ENCODE data around the gene VPS35L. TPM values are rescaled to one million over a fixed set of nuclear protein-coding genes. Genes with fewer than 3 reads are reported as not detected.

Gene VPS35L
- total RNA-seq, 1 experiment from 2014 or later, result 5.4 TPM

DNA sequence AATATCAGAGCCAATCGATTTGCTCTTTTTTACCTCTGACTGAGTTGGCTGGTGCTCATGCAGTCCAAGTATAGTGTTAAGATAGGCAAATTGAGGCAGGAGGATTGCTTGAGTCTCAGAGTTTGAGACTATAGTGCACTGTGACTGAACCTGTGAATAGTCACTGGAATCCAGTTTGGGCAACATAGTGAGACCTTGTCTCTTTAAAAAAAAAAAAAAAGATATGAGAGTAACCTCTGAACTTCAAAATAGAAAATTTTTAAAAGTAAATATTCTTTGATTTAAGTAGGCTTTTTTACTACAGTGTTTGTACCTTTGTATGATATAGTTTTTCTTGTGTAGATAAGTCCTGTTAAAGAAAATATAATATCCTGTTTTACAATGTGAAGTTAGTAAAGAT is 28.3 kb upstream of the VPS35L start:
- no peak overlapping the region for H3K4me3 ChIP-seq (ENCODE audit: low read depth, low read length)

DNA sequence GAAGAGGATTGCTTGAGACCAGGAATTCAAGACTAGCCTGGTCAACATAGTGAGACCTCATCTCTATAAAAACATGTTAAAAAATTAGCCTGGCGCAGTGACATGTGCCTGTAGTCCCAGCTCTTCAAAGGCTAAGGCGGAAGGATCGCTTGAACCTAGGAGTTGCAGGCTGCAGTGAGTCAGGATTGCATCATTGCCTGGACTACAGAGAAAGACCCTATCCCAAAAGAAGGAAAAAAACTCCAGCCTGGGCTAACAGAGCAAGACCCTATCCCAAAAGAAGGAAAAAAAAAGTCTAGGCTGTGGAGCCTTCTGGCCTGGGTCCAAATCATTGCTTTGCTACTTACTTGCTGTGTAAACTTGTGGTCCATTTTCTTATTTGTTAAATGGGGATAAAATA is 26.8 kb upstream of the VPS35L start:
- Histone ChIP-seq H3K4me3 (ENCODE audit: low read depth, low read length) (no peak overlapping the region), H3K27me3 (replicated peaks; ENCODE audit: control insufficient read depth, insufficient read depth, low read length) (no peaks in the 10 kb centered on the region), H3K36me3 (ENCODE audit: control insufficient read depth, insufficient read depth, low read length) (no peaks in the 10 kb centered on the region), H3K4me1 (peaks cover 4% of the 10 kb centered on the region; the same call in 1 of the 2 replicates), H3K9me3 (no peaks in the 10 kb centered on the region)
- Mint-ChIP-seq H3K9me3 (ENCODE audit: unreplicated experiment) (no peaks in the 10 kb centered on the region), H3K36me3 (ENCODE audit: insufficient read depth, unreplicated experiment) (peaks cover 25% of the 10 kb centered on the region), H3K4me1 (ENCODE audit: low read depth, unreplicated experiment) (peaks cover 17% of the 10 kb centered on the region), H3K4me3 (ENCODE audit: unreplicated experiment) (no peak overlapping the region), H3K27ac (ENCODE audit: unreplicated experiment) (no peak overlapping the region), H3K27me3 (ENCODE audit: insufficient read depth, unreplicated experiment) (no peaks in the 10 kb centered on the region)
- POLR2A ChIA-PET, result no interaction called here
- no TSS peak for BruUV-seq (replicated peaks)
- CTCF ChIA-PET, result no interaction called here
- no peak for DNase-seq
- no peak for TF ChIP-seq CTCF (IDR thresholded peaks at IDR 0.05; ENCODE audit: insufficient read depth in 1 of 2, low read depth in 1 of 2, low read length in 1 of 2, severe bottlenecking in 1 of 2, unreplicated experiment in 1 of 2)
- intact Hi-C loops (cut with micrococcal nuclease; ENCODE audit: unreplicated experiment), result no loop called here

More for the DNA sequence above, 28.3 kb upstream of the VPS35L start:
- Mint-ChIP-seq H3K4me3 (ENCODE audit: unreplicated experiment) (no peak overlapping the region), H3K27ac (ENCODE audit: unreplicated experiment) (no peak overlapping the region), H3K4me1 (ENCODE audit: low read depth, unreplicated experiment) (peaks cover 11% of the 10 kb centered on the region), H3K9me3 (ENCODE audit: unreplicated experiment) (no peaks in the 10 kb centered on the region), H3K36me3 (ENCODE audit: insufficient read depth, unreplicated experiment) (peaks cover 22% of the 10 kb centered on the region), H3K27me3 (ENCODE audit: insufficient read depth, unreplicated experiment) (no peaks in the 10 kb centered on the region)
- TF ChIP-seq CTCF (IDR thresholded peaks at IDR 0.05; ENCODE audit: insufficient read depth in 1 of 2, low read depth in 1 of 2, low read length in 1 of 2, severe bottlenecking in 1 of 2, unreplicated experiment in 1 of 2), result no peak
- Histone ChIP-seq H3K27me3 (replicated peaks; ENCODE audit: control insufficient read depth, insufficient read depth, low read length) (no peaks in the 10 kb centered on the region), H3K4me1 (peaks cover 15% of the 10 kb centered on the region; the same call in 1 of the 2 replicates), H3K36me3 (ENCODE audit: control insufficient read depth, insufficient read depth, low read length) (no peaks in the 10 kb centered on the region), H3K9me3 (no peaks in the 10 kb centered on the region)
- ChIA-PET CTCF (no interaction called here), POLR2A (no interaction called here)
- DNase-seq, result no peak
- BruUV-seq (replicated peaks), result no TSS peak
- intact Hi-C loops (cut with micrococcal nuclease; ENCODE audit: unreplicated experiment), result no loop called here

DNA sequence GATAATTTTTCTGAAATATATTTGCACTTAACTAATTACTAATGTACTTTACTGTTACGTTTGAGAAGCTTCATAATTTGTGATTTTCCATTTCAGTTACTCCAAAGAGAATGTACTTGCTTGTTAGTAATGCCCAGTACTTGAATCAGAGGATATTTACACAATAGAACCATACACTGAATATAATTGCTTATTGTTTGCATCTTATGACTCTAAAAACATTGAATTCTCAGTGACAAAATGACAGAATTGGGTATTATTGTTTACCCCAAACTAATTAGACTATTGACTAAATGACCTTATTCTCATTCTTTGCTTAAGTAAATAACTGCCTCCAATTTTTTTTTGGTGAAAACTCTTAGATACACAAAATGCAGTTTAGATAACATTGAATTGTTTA is 22.9 kb upstream of the VPS35L start:
- Histone ChIP-seq H3K9me3 (no peaks in the 10 kb centered on the region), H3K27me3 (replicated peaks; ENCODE audit: control insufficient read depth, insufficient read depth, low read length) (no peaks in the 10 kb centered on the region), H3K4me3 (ENCODE audit: low read depth, low read length) (no peak overlapping the region), H3K36me3 (ENCODE audit: control insufficient read depth, insufficient read depth, low read length) (no peaks in the 10 kb centered on the region), H3K4me1 (peaks cover 4% of the 10 kb centered on the region; the same call in 1 of the 2 replicates)
- no peak overlapping the region for H3K27ac Mint-ChIP-seq (ENCODE audit: unreplicated experiment)
- no peak for TF ChIP-seq CTCF (IDR thresholded peaks at IDR 0.05; ENCODE audit: insufficient read depth in 1 of 2, low read depth in 1 of 2, low read length in 1 of 2, severe bottlenecking in 1 of 2, unreplicated experiment in 1 of 2)
- ChIA-PET POLR2A (no interaction called here), CTCF (no interaction called here)
- H3K36me3 Mint-ChIP-seq (ENCODE audit: insufficient read depth, unreplicated experiment), result peaks cover 25% of the 10 kb centered on the region
- no peaks in the 10 kb centered on the region for H3K27me3 Mint-ChIP-seq (ENCODE audit: insufficient read depth, unreplicated experiment)
- intact Hi-C loops (cut with micrococcal nuclease; ENCODE audit: unreplicated experiment), result no loop called here
- H3K4me1 Mint-ChIP-seq (ENCODE audit: low read depth, unreplicated experiment), result peaks cover 6% of the 10 kb centered on the region
- no peak overlapping the region for H3K4me3 Mint-ChIP-seq (ENCODE audit: unreplicated experiment)
- no TSS peak for BruUV-seq (replicated peaks)
- DNase-seq, result no peak
- H3K9me3 Mint-ChIP-seq (ENCODE audit: unreplicated experiment), result no peaks in the 10 kb centered on the region

All from Caco-2 (cell line).